Measurements from ENCODE around the gene TMEM170B. TPM values are rescaled to one million over a fixed set of nuclear protein-coding genes. Genes with fewer than 3 reads are reported as not detected.

Gene TMEM170B
- total RNA-seq, 1 experiment from 2014 or later = 3.9 TPM

DNA sequence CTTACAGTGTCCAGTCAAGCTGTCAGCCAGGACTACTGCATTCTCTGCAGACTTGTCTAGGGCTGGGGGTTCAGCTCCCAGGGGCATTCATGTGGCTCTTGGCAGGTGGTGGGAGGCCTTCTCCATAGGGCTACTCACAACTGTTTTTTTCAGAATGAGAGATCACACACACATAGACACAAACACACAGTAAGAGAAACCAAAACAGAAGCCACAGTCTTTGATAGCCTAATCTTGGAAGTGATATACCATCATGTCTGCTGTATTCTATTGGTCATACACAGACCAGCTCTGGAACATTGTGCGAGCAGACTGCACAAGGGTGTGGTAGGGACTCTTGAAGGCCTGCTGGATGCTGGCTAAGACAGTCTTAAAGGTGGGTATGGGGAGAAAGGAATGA lies 13.5 kb downstream of the TMEM170B start:
- Histone ChIP-seq H3K4me3 (no peak overlapping the region), H3K27me3 (ENCODE audit: insufficient read depth, low read depth) (no peaks in the 10 kb centered on the region), H2AFZ (no peak overlapping the region), H3K79me2 (ENCODE audit: low read depth) (no peaks in the 10 kb centered on the region), H3K9me3 (ENCODE audit: insufficient read depth, low read depth) (no peaks in the 10 kb centered on the region), H3K4me2 (no peak overlapping the region), H3K36me3 (ENCODE audit: low read depth) (no peaks in the 10 kb centered on the region), H3K27ac (no peak overlapping the region), H3K9me2 (ENCODE audit: insufficient read depth) (no peaks in the 10 kb centered on the region), H3F3A (ENCODE audit: insufficient read depth, low read depth) (no peaks in the 10 kb centered on the region), H4K20me1 (ENCODE audit: insufficient read depth) (no peaks in the 10 kb centered on the region), H3K4me1 (replicated peaks; ENCODE audit: insufficient read depth) (no peaks in the 10 kb centered on the region)
- POLR2A ChIA-PET (ENCODE audit: unreplicated experiment) = interaction anchor here (1.1 kb wide), 1 partner anchor 394 kb away, joined by 3 read pairs; no protein-coding TSS in a partner anchor
- CTCF ChIA-PET = no interaction called here
- no peak for DNase-seq
- BruUV-seq (replicated peaks) = no TSS peak
- intact Hi-C loops (cut with micrococcal nuclease; ENCODE audit: unreplicated experiment) = no loop called here
- TF ChIP-seq, protein P1, sequence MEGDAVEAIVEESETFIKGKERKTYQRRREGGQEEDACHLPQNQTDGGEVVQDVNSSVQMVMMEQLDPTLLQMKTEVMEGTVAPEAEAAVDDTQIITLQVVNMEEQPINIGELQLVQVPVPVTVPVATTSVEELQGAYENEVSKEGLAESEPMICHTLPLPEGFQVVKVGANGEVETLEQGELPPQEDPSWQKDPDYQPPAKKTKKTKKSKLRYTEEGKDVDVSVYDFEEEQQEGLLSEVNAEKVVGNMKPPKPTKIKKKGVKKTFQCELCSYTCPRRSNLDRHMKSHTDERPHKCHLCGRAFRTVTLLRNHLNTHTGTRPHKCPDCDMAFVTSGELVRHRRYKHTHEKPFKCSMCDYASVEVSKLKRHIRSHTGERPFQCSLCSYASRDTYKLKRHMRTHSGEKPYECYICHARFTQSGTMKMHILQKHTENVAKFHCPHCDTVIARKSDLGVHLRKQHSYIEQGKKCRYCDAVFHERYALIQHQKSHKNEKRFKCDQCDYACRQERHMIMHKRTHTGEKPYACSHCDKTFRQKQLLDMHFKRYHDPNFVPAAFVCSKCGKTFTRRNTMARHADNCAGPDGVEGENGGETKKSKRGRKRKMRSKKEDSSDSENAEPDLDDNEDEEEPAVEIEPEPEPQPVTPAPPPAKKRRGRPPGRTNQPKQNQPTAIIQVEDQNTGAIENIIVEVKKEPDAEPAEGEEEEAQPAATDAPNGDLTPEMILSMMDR (conservative IDR thresholded peaks at IDR 0.05) = no peak
- TF ChIP-seq EZH2 (IDR thresholded peaks at IDR 0.05; ENCODE audit: low read depth) = no peak

DNA sequence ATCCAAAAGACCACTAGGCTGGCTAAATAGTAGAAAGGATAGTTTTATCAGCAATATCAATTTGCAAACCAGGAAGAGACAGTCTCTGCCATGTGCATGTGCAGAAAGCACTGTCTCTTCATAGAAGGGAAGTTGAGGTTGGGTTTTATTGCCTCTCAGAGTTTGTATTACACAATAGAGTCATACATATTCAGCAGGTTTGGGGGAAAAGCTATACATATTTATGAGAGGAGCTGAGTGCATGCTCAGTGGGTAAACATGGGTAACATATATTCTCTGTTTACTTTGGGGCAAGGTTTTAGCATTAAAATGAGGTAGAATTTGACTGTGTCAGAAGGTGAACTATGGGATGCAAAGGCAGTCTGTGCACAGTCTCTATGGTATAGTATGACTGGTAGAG lies 14.9 kb downstream of the TMEM170B start:
- no peak for DNase-seq
- H3K36me3 ChIP-seq (ENCODE audit: low read depth) = no peaks in the 10 kb centered on the region
- TF ChIP-seq EZH2 (IDR thresholded peaks at IDR 0.05; ENCODE audit: low read depth) = no peak
- TF ChIP-seq, protein P1 (conservative IDR thresholded peaks at IDR 0.05) = no peak
- H3K27ac ChIP-seq = no peak overlapping the region
- no peaks in the 10 kb centered on the region for H4K20me1 ChIP-seq (ENCODE audit: insufficient read depth)
- BruUV-seq (replicated peaks) = no TSS peak
- no peaks in the 10 kb centered on the region for H3K9me3 ChIP-seq (ENCODE audit: insufficient read depth, low read depth)
- H3K4me3 ChIP-seq = no peak overlapping the region
- no peaks in the 10 kb centered on the region for H3K27me3 ChIP-seq (ENCODE audit: insufficient read depth, low read depth)
- intact Hi-C loops (cut with micrococcal nuclease; ENCODE audit: unreplicated experiment) = no loop called here
- no peaks in the 10 kb centered on the region for H3F3A ChIP-seq (ENCODE audit: insufficient read depth, low read depth)
- POLR2A ChIA-PET (ENCODE audit: unreplicated experiment) = no interaction called here
- H3K4me1 ChIP-seq (replicated peaks; ENCODE audit: insufficient read depth) = no peaks in the 10 kb centered on the region
- H3K79me2 ChIP-seq (ENCODE audit: low read depth) = no peaks in the 10 kb centered on the region
- H2AFZ ChIP-seq = no peak overlapping the region; the same call in 1 of the 2 replicates
- H3K9me2 ChIP-seq (ENCODE audit: insufficient read depth) = no peaks in the 10 kb centered on the region
- no peak overlapping the region for H3K4me2 ChIP-seq
- CTCF ChIA-PET = no interaction called here

DNA sequence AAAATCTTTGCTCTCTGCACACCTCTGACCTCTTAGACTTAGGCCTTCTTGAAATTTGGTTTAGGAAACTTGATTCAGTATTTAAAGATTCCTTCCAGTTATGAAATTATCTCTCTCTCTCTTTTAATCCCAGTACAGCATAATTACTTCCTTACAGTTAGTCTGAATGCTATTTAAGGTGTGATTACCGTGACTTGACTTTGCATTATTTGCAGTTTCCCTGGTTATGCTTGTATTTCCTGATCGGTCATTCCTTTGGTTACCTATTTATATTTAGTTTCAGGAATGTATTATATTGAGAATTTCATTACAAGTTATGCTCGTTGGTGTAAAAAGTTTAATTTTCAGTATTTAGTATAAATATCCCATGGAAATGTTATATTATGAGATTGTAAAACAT lies 16.3 kb downstream of the TMEM170B start:
- Histone ChIP-seq H3K4me3 (no peak overlapping the region), H3K79me2 (ENCODE audit: low read depth) (no peaks in the 10 kb centered on the region), H3K27ac (no peak overlapping the region), H3K36me3 (ENCODE audit: low read depth) (no peaks in the 10 kb centered on the region), H3K27me3 (ENCODE audit: insufficient read depth, low read depth) (no peaks in the 10 kb centered on the region), H3K9me3 (ENCODE audit: insufficient read depth, low read depth) (no peaks in the 10 kb centered on the region), H4K20me1 (ENCODE audit: insufficient read depth) (no peaks in the 10 kb centered on the region), H3K4me2 (no peak overlapping the region), H2AFZ (no peak overlapping the region), H3F3A (ENCODE audit: insufficient read depth, low read depth) (no peaks in the 10 kb centered on the region), H3K9me2 (ENCODE audit: insufficient read depth) (no peaks in the 10 kb centered on the region), H3K4me1 (replicated peaks; ENCODE audit: insufficient read depth) (no peaks in the 10 kb centered on the region)
- TF ChIP-seq EZH2 (IDR thresholded peaks at IDR 0.05; ENCODE audit: low read depth) = no peak
- TF ChIP-seq, protein P1 (conservative IDR thresholded peaks at IDR 0.05) = no peak
- ChIA-PET CTCF (no interaction called here), POLR2A (ENCODE audit: unreplicated experiment) (no interaction called here)
- BruUV-seq (replicated peaks) = no TSS peak
- DNase-seq = no peak
- intact Hi-C loops (cut with micrococcal nuclease; ENCODE audit: unreplicated experiment) = no loop called here

Data from PC-9 (cell line).